ENCODE measurements around the gene TBX18. TPM values are rescaled to one million over a fixed set of nuclear protein-coding genes. Genes with fewer than 3 reads are reported as not detected.

The TBX18 gene
- total and polyA plus RNA-seq, 5 donors, result 5.7 to 10.4 (median 9.1) TPM

DNA sequence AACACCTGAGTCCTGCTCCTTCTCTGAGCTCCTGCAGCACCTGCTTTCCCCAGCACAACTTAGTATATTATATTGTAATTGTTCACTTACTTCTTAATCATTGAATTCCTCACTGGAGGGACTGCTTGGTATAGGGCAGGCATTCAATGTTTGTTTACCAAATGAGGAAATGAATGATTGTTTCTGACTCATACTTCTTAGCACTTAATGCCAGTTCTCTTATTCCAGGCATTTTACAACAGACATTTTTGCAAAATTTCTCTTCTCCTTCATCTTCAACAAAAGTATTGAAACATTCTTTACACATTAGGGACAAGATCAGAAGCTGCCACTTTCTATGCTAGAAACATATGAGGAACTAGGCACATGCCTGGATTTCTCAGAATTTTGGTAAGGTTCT, 119.4 kb downstream of the TBX18 start:
- no peak for ATAC-seq
- DNase-seq, result no peak
- intact Hi-C loops (cut with DNase I), result no loop called here
- H3K9me3 ChIP-seq (ENCODE audit: control insufficient read depth, low read length), result no peaks in the 10 kb centered on the region
- no peaks in the 10 kb centered on the region for H3K4me1 ChIP-seq (ENCODE audit: control insufficient read depth, insufficient read depth, low read length)
- H3K4me3 ChIP-seq (ENCODE audit: low read length), result no peak overlapping the region
- H3K27ac ChIP-seq (ENCODE audit: low read length), result no peak overlapping the region
- no peaks in the 10 kb centered on the region for H3K27me3 ChIP-seq (ENCODE audit: control insufficient read depth, insufficient read depth)

DNA sequence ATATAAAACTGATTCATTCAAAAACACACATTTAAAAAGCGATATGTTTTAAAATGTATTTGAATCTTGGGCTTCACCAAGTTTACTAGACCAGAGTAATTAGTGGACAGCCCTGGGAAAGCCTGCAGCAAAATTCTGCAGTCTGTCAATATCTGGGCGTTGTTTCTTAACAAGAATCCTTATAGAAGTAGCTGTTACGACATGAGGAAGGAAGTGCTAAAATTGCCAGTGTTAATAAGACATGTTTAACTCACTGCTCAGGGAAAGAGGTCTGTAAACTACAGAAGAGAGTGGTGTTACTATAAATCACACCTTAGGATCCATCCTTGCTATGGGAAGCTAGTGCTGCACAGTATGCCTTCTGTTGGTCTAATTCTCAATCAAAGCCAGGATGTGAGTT, 120.6 kb downstream of the TBX18 start:
- H3K9me3 ChIP-seq (ENCODE audit: control insufficient read depth, low read length), result no peaks in the 10 kb centered on the region
- no peak overlapping the region for H3K4me3 ChIP-seq (ENCODE audit: low read length)
- no peaks in the 10 kb centered on the region for H3K4me1 ChIP-seq (ENCODE audit: control insufficient read depth, insufficient read depth, low read length)
- H3K27ac ChIP-seq (ENCODE audit: low read length), result no peak overlapping the region
- DNase-seq (no peak), ATAC-seq (no peak)
- H3K27me3 ChIP-seq (ENCODE audit: control insufficient read depth, insufficient read depth), result no peaks in the 10 kb centered on the region
- 63% methylated on average over 3 of the region's 3 CpGs for WGBS
- intact Hi-C loops (cut with DNase I), result no loop called here

DNA sequence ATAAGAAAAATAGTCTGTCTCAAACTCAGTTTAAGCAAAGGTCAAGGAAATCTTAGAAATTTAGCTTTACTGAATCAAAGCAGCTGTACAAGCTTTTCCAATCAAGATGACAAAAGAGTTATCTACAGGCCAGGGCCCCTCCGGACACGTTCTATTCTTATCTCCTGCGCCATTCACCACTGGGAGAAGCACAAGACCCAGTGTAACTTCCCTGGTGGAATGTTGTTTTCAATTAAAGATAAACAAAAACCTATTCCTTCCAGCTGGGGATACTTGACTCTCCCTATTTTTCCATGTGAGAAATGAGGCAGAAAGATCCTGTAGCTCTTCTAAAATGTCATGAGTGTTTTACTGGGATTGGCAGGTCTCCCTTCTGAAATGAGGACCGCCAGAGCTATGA, 123.3 kb downstream of the TBX18 start:
- peak; percentile 35 to 52 (median 47) for DNase-seq
- no peaks in the 10 kb centered on the region for H3K4me1 ChIP-seq (ENCODE audit: control insufficient read depth, insufficient read depth, low read length)
- no peak overlapping the region for H3K4me3 ChIP-seq (ENCODE audit: low read length)
- no peaks in the 10 kb centered on the region for H3K9me3 ChIP-seq (ENCODE audit: control insufficient read depth, low read length)
- intact Hi-C loops (cut with DNase I), result no loop called here
- 23% methylated on average over 4 of the region's 4 CpGs for WGBS
- ATAC-seq, result peak; percentile 70 to 83
- H3K27me3 ChIP-seq (ENCODE audit: control insufficient read depth, insufficient read depth), result no peaks in the 10 kb centered on the region
- no peak overlapping the region for H3K27ac ChIP-seq (ENCODE audit: low read length)

DNA sequence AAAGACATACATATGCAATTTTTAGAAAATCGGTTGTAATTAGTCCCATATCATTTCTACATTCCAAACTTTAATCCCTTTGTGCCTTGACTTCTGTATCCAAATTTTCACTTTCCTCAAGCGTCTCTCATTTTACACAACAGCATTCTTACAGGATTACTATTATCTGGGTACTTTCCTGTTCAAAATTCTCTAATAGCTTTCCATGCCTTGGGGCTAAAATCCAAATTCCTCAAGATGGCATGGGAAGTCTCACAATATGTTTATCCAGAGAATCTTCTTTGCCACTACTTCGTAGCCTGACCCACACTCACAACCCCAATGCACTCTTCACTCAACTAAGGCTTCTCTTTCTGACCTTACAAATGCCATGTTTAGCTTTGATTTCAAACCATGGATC, 125.0 kb downstream of the TBX18 start:
- Histone ChIP-seq H3K4me1 (ENCODE audit: control insufficient read depth, insufficient read depth, low read length) (no peaks in the 10 kb centered on the region), H3K4me3 (ENCODE audit: low read length) (no peak overlapping the region), H3K9me3 (ENCODE audit: control insufficient read depth, low read length) (no peaks in the 10 kb centered on the region), H3K27me3 (ENCODE audit: control insufficient read depth, insufficient read depth) (no peaks in the 10 kb centered on the region), H3K27ac (ENCODE audit: low read length) (no peak overlapping the region)
- ATAC-seq (no peak), DNase-seq (no peak)
- WGBS, result 70% methylated on average over 3 of the region's 3 CpGs
- intact Hi-C loops (cut with DNase I), result no loop called here

DNA sequence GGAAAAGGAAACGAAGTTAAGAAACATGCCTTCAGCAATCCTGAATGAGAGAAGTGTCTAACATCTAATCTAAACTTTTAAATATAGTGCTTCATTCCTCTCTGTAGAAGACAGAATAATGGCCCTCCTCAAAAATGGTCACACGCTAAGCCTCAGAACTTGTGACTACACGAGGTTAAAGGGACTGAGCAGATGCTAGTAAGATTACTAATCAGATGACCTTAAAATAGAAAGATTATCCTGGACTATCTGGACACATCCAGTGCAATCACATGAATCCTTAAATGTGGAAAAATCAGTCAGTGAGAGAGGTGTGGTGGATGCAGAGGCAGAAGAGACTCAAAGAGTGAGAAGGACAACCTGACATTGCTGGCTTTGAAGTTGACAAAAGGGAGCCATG, 126.1 kb downstream of the TBX18 start:
- Histone ChIP-seq H3K27me3 (ENCODE audit: control insufficient read depth, insufficient read depth) (no peaks in the 10 kb centered on the region), H3K4me3 (ENCODE audit: low read length) (no peak overlapping the region), H3K27ac (ENCODE audit: low read length) (no peak overlapping the region), H3K4me1 (ENCODE audit: control insufficient read depth, insufficient read depth, low read length) (no peaks in the 10 kb centered on the region), H3K9me3 (ENCODE audit: control insufficient read depth, low read length) (no peaks in the 10 kb centered on the region)
- WGBS, result 66% methylated on average over 3 of the region's 3 CpGs
- intact Hi-C loops (cut with DNase I), result no loop called here
- DNase-seq (no peak), ATAC-seq (no peak)

Measured in right cardiac atrium (tissue), 5 donors.